ENCODE measurements around the gene RNF212.

The RNF212 gene

DNA sequence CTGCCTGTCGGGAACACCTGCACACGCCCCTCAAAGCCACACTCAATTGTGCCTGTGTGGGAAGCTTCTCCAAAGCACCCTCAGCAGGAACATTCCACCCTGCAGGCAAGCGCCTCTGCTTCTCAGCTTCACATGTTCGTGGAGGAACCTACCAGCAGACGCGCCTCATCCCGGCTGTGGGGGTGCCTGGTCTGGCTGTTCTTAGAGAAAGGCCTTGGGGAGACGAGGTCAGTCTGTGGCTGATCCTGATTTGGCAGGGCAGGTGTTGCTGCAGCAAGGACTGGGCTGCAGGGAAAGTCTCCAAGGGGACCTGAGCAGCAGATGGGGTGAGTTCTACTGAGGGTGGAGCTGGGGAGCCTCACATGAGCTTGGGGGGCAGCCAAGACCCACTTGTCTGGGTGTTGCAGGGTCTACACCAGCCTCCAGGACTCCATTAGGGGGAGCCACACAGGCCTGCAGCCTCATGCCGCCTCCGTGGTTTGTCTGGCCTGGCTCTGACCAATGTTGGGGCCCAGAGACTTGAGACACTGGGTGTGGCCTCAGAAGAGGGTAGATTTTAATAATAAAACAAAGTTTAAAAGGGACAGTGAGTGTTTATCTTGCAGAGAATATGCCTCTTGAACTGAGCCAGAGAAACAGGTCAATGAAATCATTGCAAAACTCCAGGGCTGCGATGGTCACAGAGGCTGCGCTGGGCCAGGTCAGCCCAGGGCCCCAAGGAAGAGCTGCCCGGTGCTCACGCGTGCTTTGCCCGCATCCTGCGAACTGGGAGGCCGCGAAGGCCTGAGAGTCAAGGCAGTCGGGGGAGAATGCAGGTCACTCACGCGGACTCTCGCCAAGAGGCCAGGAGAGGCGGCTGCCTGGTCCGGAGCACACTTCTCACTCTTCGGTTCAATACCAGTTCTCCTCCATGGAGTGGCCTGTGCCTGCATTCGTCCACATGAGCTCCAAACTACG is 21.1 kb downstream of the RNF212 start (continued):
- TF ChIP-seq, protein P1, sequence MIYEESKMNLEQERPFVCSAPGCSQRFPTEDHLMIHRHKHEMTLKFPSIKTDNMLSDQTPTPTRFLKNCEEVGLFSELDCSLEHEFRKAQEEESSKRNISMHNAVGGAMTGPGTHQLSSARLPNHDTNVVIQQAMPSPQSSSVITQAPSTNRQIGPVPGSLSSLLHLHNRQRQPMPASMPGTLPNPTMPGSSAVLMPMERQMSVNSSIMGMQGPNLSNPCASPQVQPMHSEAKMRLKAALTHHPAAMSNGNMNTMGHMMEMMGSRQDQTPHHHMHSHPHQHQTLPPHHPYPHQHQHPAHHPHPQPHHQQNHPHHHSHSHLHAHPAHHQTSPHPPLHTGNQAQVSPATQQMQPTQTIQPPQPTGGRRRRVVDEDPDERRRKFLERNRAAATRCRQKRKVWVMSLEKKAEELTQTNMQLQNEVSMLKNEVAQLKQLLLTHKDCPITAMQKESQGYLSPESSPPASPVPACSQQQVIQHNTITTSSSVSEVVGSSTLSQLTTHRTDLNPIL (CRISPR knock-in tag; IDR thresholded peaks at IDR 0.05; ENCODE audit: low read depth) = no peak
- no peak for TF ChIP-seq PPARA (CRISPR knock-in tag; IDR thresholded peaks at IDR 0.05; ENCODE audit: borderline replicate concordance)
- no peak for TF ChIP-seq GLIS3 (CRISPR knock-in tag; IDR thresholded peaks at IDR 0.05)
- no peak for TF ChIP-seq ZC3H10 (CRISPR knock-in tag; IDR thresholded peaks at IDR 0.05)
- TF ChIP-seq, protein P2, sequence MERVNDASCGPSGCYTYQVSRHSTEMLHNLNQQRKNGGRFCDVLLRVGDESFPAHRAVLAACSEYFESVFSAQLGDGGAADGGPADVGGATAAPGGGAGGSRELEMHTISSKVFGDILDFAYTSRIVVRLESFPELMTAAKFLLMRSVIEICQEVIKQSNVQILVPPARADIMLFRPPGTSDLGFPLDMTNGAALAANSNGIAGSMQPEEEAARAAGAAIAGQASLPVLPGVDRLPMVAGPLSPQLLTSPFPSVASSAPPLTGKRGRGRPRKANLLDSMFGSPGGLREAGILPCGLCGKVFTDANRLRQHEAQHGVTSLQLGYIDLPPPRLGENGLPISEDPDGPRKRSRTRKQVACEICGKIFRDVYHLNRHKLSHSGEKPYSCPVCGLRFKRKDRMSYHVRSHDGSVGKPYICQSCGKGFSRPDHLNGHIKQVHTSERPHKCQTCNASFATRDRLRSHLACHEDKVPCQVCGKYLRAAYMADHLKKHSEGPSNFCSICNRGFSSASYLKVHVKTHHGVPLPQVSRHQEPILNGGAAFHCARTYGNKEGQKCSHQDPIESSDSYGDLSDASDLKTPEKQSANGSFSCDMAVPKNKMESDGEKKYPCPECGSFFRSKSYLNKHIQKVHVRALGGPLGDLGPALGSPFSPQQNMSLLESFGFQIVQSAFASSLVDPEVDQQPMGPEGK (CRISPR knock-in tag; IDR thresholded peaks at IDR 0.05; ENCODE audit: borderline replicate concordance) = no peak

DNA sequence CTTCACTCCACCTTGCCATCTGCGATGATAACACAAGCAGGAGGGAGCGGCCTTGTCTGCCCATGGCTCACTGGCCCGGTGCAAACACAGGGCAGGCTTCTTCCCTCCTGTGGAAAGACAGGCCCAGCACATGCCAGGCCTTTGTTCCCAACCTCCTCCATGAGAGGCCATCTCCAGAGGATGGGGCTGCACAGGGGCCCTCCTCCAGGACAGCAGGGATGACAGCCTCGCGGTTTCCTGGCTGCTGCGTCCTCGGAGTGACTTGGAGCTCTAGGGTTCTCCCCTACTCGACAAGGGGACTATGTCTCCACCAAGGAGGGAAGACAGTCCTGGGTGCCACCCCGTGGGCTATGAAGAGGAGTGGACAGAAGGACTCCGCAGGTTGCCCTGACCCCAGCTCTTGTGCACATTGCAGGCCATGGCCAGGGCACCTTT is 21.8 kb downstream of the RNF212 start:
- TF ChIP-seq, protein P3, sequence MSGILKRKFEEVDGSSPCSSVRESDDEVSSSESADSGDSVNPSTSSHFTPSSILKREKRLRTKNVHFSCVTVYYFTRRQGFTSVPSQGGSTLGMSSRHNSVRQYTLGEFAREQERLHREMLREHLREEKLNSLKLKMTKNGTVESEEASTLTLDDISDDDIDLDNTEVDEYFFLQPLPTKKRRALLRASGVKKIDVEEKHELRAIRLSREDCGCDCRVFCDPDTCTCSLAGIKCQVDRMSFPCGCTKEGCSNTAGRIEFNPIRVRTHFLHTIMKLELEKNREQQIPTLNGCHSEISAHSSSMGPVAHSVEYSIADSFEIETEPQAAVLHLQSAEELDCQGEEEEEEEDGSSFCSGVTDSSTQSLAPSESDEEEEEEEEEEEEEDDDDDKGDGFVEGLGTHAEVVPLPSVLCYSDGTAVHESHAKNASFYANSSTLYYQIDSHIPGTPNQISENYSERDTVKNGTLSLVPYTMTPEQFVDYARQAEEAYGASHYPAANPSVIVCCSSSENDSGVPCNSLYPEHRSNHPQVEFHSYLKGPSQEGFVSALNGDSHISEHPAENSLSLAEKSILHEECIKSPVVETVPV (CRISPR knock-in tag; IDR thresholded peaks at IDR 0.05) = no peak
- TF ChIP-seq, protein P2 (CRISPR knock-in tag; IDR thresholded peaks at IDR 0.05; ENCODE audit: borderline replicate concordance) = no peak
- no peak for TF ChIP-seq ZFP30 (CRISPR knock-in tag; IDR thresholded peaks at IDR 0.05)
- TF ChIP-seq ZC3H10 (CRISPR knock-in tag; IDR thresholded peaks at IDR 0.05) = no peak
- ATAC-seq = no peak

DNA sequence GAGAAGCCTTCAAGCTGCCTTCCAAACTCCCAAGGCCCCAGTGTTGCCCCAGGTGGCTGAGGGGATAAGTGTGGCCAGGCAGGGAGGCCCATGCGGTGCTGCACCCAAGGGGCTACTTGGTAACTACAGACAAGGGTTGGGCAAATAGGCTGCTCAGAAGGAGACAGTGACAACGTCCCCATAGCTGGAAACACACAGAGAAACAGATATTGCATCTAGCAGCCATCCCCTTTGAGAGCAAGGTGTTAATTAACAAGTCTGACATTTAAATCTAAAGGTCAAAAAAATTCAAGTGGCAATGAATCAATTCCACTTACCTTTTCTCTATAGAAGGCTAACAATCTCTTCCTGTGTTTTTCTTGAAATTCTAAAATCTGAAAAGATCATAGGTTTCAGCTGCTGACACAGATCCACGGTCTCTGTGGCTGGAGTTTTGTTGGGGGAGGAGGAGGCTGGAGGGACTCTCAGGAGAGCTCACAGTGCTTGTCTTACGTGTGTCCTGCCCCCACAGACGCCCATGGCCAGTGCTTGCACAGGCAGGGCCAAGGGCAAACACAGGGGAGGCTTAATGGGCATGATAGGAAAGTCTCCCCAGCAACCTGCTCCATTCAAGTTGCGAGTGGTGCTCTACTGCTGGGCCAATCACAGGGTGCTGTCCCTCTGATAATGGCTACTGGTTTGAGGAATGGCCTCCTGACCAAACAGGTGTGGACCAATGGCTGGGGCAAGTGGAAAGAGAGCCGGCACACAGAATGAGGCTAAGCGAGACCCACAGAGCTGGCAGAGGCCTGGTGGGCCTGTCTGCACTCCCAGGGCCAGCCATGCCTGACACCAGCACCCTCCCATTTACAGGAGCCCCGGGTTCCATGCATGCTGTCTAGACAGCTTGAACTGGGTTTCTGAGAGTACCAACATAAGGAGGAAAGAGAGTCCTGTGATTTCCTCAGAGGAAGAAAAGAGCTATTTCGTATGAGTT is 22.6 kb downstream of the RNF212 start:
- no peak for ATAC-seq
- TF ChIP-seq ZFP3 (CRISPR knock-in tag; IDR thresholded peaks at IDR 0.05) (no peak), ZNF565 (CRISPR knock-in tag; conservative IDR thresholded peaks at IDR 0.05; ENCODE audit: low read depth) (no peak), RARB (CRISPR knock-in tag; IDR thresholded peaks at IDR 0.05) (no peak), OSR1 (CRISPR knock-in tag; IDR thresholded peaks at IDR 0.05) (no peak), TOX (CRISPR knock-in tag; IDR thresholded peaks at IDR 0.05; ENCODE audit: borderline replicate concordance) (no peak), SNAI2 (CRISPR knock-in tag; IDR thresholded peaks at IDR 0.05) (no peak), ZNF8 (CRISPR knock-in tag; IDR thresholded peaks at IDR 0.05) (no peak), CSDC2 (CRISPR knock-in tag; IDR thresholded peaks at IDR 0.05) (no peak), GLIS3 (CRISPR knock-in tag; IDR thresholded peaks at IDR 0.05) (no peak), TCF4 (CRISPR knock-in tag; IDR thresholded peaks at IDR 0.05; ENCODE audit: borderline replicate concordance) (no peak), ESRRG (CRISPR knock-in tag; IDR thresholded peaks at IDR 0.05) (no peak), ZFP30 (CRISPR knock-in tag; IDR thresholded peaks at IDR 0.05) (no peak), ZC3H10 (CRISPR knock-in tag; IDR thresholded peaks at IDR 0.05) (no peak), PPARA (CRISPR knock-in tag; IDR thresholded peaks at IDR 0.05; ENCODE audit: borderline replicate concordance) (no peak)
- TF ChIP-seq, protein P1 (CRISPR knock-in tag; IDR thresholded peaks at IDR 0.05; ENCODE audit: low read depth) = no peak
- TF ChIP-seq, protein P3 (CRISPR knock-in tag; IDR thresholded peaks at IDR 0.05) = no peak
- TF ChIP-seq, protein P4, sequence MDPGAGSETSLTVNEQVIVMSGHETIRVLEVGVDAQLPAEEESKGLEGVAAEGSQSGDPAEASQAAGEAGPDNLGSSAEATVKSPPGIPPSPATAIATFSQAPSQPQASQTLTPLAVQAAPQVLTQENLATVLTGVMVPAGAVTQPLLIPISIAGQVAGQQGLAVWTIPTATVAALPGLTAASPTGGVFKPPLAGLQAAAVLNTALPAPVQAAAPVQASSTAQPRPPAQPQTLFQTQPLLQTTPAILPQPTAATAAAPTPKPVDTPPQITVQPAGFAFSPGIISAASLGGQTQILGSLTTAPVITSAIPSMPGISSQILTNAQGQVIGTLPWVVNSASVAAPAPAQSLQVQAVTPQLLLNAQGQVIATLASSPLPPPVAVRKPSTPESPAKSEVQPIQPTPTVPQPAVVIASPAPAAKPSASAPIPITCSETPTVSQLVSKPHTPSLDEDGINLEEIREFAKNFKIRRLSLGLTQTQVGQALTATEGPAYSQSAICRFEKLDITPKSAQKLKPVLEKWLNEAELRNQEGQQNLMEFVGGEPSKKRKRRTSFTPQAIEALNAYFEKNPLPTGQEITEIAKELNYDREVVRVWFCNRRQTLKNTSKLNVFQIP (CRISPR knock-in tag; IDR thresholded peaks at IDR 0.05; ENCODE audit: borderline replicate concordance, low read depth) = no peak
